PC-9 (cell line): ENCODE data around the gene MPC2.
"Not testable (repeated sequence)": the region's sequence is repeated elsewhere in the genome, so short reads cannot be mapped to it uniquely, and the experiment has no call there.

ENCODE experiments used
- EZH2 ChIP-seq: fragments of 200-600 bp; sonication (generic); IDR thresholded peaks from 2 replicates; pipeline ENCODE4 v1.8.0; 2017; ENCODE audit warnings: antibody characterized with exemption, low read depth
- TF ChIP-seq, protein P1 (sequence below): fragments of 200-600 bp; sonication (generic); conservative IDR thresholded peaks from 2 replicates; pipeline ENCODE4 v1.6.1; 2017; ENCODE audit warnings: mixed run types, antibody characterized with exemption, mild to moderate bottlenecking, moderate library complexity

DNA sequence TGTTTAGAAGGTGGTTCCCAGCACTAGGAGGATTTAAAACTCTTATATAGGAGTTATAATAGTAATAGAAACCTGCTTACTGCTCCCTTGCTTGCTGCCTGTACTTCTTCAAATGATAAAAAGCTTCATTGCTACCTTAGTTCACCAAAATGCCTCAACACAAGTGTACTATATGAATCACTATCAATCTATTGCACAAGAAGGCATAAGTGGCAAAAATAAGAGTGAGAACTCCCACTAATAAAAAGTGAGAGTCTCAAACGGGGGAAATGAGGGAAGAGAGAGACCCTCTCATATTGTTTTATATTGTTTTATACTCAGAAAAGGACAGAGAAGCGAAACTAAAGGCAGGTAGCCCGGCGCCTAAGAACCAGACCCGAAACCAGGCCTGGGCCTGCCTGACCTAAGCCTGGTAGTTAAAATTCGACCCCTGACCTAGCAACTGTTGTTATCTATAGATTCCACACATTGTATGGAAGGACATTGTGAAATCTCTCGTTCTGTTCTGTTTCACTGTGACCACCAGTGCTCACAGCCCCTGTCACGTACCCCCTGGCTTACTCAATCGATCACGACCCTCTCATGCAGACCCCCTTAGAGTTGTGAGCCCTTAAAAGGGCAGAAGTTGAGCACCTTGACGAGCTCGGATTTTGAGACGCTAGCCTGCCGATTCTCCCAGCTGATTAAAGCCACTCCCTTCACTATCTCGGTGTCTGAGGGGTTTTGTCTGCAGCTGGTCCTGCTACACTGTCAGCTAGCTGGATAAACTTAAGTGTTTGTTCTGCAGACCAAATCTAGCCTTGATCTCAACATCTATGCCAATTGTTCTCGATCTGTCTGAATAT lies 67.5 kb downstream of the MPC2 start:
- TF ChIP-seq, protein P1, sequence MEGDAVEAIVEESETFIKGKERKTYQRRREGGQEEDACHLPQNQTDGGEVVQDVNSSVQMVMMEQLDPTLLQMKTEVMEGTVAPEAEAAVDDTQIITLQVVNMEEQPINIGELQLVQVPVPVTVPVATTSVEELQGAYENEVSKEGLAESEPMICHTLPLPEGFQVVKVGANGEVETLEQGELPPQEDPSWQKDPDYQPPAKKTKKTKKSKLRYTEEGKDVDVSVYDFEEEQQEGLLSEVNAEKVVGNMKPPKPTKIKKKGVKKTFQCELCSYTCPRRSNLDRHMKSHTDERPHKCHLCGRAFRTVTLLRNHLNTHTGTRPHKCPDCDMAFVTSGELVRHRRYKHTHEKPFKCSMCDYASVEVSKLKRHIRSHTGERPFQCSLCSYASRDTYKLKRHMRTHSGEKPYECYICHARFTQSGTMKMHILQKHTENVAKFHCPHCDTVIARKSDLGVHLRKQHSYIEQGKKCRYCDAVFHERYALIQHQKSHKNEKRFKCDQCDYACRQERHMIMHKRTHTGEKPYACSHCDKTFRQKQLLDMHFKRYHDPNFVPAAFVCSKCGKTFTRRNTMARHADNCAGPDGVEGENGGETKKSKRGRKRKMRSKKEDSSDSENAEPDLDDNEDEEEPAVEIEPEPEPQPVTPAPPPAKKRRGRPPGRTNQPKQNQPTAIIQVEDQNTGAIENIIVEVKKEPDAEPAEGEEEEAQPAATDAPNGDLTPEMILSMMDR: not testable (repeated sequence)
- not testable (repeated sequence) for TF ChIP-seq EZH2
